Lung microvascular endothelial cell (primary cell): Measurements from ENCODE around the gene CNRIP1. TPM values are rescaled to one million over a fixed set of nuclear protein-coding genes. Genes with fewer than 3 reads are reported as not detected.

Source experiments
- DNase-seq, 2 donors: peaks; one replicate each; pipeline versions ENCODE4 v3.0.0 to v3.0.0-alpha.2; 2010; ENCODE audit warnings: low read depth in 2 of 2
- total RNA-seq: library from RNA; depleted of rRNA; stranded (reverse); fragments of >200 nt; gene quantifications from 2 replicates; pipeline ENCODE4 v1.2.1, GENCODE V29; 2014

CNRIP1 gene
- total RNA-seq, 1 donor from 2014 or later = 36.9 TPM

DNA sequence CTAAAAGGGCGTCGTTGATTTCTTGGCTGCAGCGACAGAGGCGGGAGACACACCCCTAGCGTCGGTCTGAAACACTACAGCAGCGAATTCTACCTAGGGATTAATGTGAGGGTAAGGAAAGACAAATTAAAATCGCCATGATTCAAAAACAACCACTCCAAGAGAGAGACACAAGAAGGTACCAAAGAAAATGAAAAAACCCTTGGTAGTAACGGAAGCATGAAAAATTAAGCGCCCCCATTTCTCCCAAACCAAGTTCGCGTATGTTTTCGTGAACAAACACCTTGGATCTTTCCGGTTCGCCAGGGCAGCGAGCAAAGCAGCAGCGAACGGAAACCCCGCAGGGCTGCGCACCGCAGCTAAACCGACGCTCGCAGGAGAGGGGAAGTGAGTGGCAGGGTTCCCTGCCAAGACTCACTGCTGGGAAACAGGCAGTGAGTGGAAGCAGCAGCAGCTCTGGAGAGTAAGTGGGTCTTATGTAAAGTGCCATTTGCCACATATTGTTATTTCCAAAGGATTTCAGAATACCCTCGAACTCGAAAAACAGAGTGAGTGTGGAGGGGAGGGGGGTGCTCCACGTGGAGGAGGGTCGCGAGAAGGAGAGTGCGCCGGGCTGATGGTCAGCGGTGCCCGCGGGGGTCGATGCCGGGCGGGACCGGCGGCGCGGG, 68.4 kb downstream of the CNRIP1 start:
- peak; percentile 82 to 86 for DNase-seq

DNA sequence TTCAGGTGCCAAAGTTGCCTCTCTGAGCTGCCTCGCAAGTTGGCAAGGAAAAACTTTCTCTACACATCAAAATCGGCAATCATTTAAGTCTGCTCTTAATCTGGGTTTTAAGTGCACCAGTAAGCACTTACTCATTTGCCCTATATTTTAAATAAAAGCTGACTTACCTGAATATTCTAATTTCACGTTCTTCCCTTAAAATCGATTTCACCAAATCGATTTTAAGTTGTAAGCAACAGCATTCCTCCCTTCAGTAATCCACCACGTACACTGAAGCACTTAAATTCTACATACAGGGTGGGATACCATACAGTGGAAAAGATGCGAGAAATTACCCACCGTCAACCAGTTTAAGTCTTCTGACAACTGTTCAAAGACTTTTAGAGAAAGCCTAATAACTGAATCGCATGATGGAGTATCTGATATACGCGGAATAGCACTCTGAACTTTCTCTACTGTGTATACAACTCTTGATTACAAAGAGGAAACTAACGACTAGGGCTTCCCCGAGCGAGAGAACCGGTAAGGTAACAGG, 69.0 kb downstream of the CNRIP1 start:
- DNase-seq = peak in 1 of 2 donors; percentile 9

DNA sequence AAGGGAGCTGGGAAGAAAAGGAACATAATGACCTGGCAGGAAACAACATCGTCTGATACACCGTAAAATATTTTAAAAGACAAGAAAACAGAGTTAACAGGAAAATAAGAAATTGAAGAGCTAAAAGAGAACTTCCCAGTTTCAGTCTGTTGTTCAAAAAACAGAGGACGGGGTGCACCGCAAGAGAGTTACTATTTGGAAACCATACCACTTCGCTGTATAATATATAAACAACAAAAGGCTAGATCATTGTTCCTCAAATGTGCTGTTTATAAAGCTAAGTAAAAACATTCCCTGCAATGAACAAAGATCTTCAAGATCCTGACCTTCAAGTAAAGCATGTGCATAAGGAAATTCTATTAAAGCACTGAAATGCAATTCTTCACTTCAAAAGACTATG, 69.6 kb downstream of the CNRIP1 start:
- no peak for DNase-seq

DNA sequence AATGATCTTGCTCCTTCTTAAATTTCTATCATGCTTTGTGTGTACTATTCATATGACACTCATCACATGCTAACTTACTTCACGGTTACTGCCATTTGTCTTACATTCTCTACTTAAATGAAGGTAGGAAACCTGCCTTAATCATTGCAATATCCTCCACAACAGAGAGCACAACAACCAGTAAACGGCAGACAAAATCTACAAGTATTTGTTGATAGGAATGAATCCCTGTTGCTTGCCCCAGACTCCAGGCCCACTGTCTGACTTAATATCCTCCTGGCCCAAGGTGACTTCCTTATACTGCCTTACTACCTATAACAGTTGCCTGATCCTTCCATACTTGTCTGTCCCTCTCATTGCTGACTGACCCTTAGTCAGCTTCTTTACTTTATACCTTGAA, 70.9 kb downstream of the CNRIP1 start:
- DNase-seq = no peak

DNA sequence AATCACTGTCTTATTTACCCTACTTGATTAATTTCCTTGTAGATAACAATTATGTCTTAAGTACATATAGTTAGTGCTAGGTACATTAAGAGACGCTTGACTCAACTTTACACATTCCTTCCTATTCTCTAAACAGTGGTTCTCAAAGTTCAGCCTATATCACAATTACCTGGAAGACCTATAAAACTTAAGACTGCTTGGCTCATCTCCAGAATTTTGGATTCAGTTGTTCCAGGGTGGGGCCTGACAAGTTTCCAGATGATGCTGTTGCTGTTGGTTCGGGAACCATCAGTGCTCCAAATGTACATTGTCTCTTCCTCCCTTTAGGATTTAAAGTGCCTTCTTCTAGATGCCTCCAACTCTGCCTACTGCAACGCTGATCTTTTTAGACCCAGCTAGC, 71.4 kb downstream of the CNRIP1 start:
- no peak for DNase-seq

DNA sequence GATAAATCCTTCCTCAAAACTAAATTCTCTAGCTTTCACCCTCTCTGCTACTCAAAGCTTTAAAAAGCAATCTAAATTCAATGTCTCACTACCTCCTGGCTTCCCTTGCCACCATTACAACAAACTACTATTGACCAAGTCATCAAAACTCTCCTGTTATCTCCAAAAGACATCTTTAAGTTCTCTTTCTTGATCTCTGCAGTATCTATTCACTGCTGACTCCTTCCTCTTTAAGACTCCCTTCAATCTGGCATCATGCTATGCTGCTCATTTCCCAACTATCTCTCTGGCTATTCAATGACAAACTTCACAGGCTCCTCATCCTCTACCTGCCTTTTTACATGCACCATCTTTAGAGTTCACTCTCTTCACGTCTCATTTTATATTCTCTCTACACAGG, 73.4 kb downstream of the CNRIP1 start:
- DNase-seq = no peak

DNA sequence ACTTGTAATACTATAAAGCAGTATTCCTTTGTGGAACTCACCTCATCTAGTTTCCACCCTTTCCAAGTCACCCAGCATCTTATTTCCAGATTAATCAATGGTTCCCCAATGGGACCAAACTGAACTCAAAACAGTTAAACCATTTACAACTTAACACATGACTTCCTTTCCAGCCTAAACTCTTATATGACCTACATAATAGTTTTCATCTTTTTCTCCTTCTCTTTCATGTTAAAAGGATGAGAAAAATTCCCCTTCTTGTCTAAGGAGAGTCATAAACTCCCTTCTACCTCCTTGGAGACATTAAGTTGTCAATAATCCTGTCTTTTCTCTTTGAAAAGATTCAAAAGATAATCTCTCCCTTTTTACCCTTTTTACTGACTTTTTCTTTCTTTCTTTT, 74.1 kb downstream of the CNRIP1 start:
- no peak for DNase-seq

DNA sequence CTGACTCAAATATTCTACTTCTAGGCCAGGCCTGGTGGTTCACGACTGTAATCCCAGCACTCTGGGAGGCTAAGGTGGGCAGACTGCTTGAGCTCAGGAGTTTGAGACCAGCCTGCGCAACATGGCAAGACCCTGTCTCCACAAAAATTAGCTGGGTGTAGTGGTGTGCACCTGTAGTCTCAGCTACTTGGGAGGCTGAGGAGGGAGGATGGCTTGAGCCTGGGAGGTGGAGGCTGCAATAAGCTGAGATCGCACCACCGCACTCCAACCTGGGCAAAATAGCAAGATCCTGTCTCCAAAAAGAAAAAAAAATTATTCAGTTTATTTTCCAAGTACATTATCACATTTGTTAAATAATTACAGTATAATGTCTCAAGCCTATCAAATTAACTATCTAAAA, 74.7 kb downstream of the CNRIP1 start:
- DNase-seq = no peak

DNA sequence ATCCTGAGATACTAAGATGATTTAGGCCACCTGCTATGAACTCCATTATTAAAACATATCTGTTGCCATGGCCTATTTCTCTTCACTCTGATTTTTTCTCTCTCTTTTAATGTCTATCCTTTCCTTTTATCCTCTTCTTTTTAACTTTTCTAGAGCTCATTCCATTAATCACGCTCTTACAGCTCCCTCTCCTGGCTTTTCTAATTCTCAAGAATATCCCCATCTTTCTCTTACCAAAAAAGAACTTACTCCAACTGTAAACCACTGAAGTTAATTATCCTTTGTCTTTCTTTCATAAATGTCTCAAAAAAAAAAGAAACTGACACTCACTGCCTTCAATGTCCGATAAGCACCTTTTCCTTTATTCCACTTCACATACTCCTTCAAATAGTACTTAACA, 75.3 kb downstream of the CNRIP1 start:
- peak in 1 of 2 donors; percentile 12 for DNase-seq

Other genes starting within 250 kb of the CNRIP1 start
- gene PNO1, start 162.1 kb downstream of the CNRIP1 start, total RNA-seq = 8.9 and 13.3 TPM in 2 replicates
- gene PPP3R1, start 67.4 kb downstream of the CNRIP1 start, total RNA-seq = 15.7 and 18.3 TPM in 2 replicates
- gene PLEK, start 45.3 kb upstream of the CNRIP1 start, total RNA-seq = under 0.01 TPM in 2 replicates
- gene FBXO48, start 147.3 kb upstream of the CNRIP1 start, total RNA-seq = 0.20 and 0.22 TPM in 2 replicates
- 3.3 and 13.3 TPM in 2 replicates for gene APLF, start 147.6 kb upstream of the CNRIP1 start, total RNA-seq